IPS-NIHi7 (cell line): ENCODE measurements around the gene GBX2.

Experiments used
- DNase-seq: peaks from one replicate; pipeline ENCODE4 v3.0.0; 2012; ENCODE audit warnings: mixed read lengths; ENCODE audit errors: extremely low spot score

The GBX2 gene

GRCh38 chr2:236156095-236156859, 11.9 kb downstream of the GBX2 start:
- no peak for DNase-seq

DNA sequence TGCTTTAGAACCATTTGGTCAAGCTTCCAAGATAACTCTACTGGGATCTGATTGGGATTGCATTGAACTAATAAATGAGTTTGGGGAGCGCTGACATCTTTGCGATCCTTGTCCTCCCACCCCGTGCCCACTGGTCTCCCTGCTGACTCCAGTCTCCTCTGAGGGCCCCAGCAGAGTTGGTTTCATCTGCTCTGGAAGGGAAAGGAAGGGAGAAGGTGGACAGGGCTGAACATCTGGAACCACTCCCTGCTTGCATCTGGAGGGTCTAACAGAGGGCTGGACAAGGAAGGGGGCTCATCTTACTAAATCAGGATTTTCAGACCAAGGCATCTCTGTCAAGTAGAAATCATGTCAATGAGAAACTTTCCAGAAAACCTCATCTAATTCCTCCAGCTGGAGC, 12.8 kb downstream of the GBX2 start:
- DNase-seq: no peak

GRCh38 chr2:236146436-236146835, 21.8 kb downstream of the GBX2 start:
- no peak for DNase-seq

GRCh38 chr2:236143811-236144210, 24.4 kb downstream of the GBX2 start:
- no peak for DNase-seq

- DNase-seq: peak; percentile 12
Observed at GRCh38 chr2:236141616-236142015, 26.6 kb downstream of the GBX2 start.

DNA sequence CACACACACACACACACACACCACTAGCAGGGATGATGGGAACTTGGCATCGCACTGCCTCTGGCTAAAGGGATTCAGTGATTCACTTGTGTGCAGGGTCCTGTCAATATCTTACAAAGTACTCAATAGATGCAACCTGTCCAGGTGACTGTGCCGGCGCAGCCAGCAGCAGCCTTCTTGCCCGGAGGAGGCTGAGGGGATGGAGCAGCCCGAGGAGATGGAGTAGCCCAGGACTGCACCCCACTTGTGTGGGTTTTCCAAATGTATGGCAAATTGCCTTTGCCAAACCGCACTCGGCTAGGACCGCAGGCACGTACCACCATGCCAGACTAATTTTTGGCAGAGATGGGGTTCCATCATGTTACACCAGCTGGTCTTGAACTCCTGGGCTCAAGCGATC, 31.1 kb downstream of the GBX2 start:
- no peak for DNase-seq

DNA sequence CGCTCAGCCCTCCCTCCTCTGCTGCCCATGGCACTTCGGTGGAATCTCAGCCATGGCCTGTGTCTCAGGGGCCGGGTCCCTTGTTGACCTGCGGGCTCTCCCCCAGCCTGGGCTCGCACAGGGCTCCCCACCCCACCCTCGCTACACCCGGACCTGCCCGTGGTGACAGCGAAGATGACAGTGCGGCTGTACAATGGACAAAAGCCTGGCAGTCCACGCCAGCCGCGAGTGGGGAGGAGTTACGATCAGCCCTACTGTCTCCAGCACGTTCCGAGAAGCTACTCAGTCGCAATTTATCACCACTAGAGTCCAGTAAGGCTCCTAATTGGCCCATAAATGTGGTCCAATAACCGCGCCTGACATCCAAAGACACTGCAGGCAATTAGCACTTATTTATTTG, 31.6 kb downstream of the GBX2 start:
- DNase-seq: no peak

DNA sequence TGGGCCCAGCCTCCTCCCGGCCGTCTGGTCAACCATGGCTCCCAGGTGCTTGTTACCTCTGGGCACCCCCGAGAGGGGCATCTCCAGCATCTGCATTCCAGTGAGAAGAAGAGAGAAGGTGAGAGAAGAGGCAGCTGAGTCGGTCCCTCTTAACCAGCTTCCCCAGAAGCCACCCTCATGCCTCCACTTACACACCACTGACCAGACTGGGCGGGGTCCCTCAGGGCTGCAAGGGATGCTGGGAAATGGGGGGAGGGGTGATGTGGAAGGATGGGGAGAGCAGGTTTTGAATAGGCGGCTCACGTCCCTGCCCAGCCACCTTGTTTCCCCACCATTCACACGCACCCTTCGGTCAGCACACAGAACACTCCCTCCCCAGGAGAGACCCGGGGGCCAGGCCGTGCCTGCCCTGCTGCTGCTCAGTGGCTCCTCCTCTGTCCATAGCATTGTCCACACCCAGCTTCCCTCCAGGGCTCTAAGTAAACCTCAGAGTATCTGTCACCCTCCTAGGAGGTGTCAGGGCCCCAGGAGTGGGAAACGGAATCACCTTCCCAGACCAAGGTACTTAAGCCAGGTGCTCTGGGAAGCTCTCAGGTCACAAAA, 34.7 kb downstream of the GBX2 start:
- DNase-seq: no peak

DNA sequence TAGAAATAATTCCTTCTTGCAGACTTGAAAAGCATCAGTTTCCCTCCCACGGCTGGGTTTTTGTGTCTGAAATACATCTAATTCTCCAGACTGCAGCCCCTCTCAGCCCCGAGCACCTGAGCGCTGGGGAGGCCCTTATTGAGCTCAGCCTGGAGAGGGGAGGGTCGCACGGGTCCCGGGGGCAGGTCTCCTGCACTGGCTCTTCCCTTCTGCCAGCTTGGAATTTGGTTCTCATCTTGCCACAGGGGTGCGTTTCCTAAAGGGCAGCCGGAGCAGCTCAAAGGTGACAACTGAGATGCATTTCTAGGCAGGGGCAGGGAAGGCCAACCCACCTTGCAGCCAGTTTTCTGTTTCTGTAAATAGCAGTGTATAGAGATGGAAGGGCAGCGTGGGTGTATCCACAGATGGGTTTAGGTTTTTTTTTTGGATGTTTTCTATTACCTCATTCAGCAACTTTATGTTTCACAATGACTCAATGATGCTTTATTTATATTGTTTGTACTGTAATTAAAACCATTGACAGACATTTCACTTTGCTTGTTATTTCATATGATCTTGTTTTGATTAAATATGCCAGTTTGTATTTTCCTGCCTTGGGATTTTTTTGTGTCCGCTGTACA, 37.0 kb downstream of the GBX2 start:
- peak; percentile 14 for DNase-seq

DNA sequence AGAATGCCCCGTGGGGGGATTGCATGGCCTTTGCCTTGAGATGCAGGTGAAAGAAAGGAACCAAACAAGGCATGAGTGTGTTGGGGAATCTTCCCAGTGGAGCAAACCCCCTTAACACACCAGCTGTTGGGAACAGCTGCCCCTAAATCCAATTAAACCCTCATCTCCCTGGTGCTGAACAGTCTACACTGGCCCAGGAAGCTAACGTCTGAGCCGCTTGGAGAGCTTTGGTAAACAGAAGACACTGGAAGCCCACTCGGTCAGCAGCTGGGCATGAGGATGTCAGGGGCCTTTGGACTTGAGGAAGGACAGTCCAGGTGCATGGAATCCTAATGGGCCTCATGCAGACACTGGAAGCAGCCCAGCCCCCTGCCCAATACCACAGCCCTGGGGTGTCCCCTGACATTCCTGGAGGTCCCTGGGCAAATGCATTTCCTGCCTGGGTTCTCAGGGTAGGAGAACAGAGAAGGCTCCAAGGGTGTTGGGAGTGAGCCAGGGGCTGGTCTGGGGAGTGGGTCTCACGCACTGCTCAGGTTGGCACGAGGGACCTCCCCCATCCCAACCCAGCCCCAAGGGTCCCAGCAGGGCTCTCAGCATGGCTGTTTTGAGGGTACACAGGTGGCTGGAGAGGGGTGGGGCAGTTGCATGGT, 37.7 kb downstream of the GBX2 start:
- peak; percentile 11 for DNase-seq

GRCh38 chr2:236129935-236130334, 38.3 kb downstream of the GBX2 start:
- no peak for DNase-seq

DNA sequence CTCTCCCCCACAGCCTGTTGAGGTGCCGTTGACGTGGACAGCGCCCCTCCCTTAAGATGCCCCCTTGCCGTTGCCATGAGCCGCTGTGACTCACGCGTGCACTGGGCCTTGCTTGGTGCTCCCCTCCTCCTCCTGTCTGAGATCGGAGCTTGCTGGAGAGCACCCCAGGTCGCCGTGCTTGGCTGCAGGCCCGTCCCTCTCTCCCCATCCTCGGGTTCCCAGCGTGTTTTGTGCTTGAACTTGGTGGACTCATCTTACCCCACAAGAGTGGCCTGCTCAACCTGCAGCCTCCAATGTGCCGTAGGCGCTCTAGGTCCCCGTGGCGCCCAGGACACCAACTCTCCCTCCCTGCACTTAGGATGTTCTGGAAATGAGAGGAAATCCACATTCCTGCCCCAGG, 39.9 kb downstream of the GBX2 start:
- DNase-seq: peak; percentile 15

- peak; percentile 10 for DNase-seq
Observed at GRCh38 chr2:236127010-236127409, 41.2 kb downstream of the GBX2 start.

- no peak for DNase-seq
Observed at GRCh38 chr2:236125541-236125940, 42.6 kb downstream of the GBX2 start.

DNA sequence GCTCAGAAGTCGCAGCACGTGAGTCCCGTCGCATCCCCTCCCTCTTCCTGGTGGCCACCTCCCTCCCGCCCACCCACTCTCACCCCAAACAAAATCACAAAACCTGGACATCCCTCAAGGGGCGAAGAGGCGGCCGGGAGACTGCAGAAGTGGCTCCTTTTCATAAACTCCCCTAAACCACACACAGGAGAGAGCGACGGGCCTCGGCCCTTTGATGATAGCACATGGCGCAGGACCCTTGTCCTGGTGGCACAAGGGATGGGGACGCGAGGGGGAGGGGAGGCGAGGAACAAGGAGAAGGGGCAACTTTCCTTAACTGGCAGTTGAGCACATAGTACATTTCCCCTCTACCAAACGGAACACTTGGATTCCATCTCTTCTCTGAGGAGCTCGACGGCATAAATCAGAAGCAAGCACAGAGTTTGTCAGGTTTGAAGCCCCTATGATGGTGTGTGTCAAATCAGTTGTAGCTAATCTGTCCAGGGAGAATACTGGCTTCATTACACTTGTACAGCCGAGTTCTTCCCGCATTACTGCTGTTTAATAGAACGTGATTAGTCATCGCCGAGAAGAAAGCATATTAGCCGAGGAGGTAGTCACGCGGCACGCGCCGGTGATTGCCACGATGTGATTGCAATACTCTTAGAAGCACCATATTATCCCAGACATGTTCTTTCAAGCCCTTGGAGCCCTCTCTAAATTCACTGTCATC, 43.8 kb downstream of the GBX2 start:
- DNase-seq: no peak

- no peak for DNase-seq
Observed at GRCh38 chr2:236123716-236124115, 44.5 kb downstream of the GBX2 start.

- DNase-seq: no peak
Observed at GRCh38 chr2:236122236-236122635, 46.0 kb downstream of the GBX2 start.

- no peak for DNase-seq
Observed at GRCh38 chr2:236121546-236121945, 46.6 kb downstream of the GBX2 start.

- no peak for DNase-seq
Observed at GRCh38 chr2:236120829-236121228, 47.4 kb downstream of the GBX2 start.

DNA sequence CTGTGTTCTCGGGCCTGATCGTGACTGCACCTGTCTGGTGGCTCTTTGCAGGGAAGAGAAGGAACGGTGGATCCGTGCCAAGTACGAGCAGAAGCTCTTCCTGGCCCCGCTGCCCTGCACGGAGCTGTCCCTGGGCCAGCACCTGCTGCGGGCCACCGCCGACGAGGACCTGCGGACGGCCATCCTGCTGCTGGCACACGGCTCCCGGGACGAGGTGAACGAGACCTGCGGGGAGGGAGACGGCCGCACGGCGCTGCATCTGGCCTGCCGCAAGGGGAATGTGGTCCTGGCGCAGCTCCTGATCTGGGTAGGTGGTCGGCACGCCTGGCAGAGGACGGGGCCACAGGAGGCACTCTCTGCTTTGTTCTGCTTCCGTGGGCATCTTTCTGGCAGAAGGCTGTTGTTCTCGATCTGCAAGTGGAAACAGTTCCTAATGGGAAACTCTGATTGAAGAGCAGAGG, 48.0 kb downstream of the GBX2 start:
- no peak for DNase-seq

GRCh38 chr2:236119476-236119875, 48.7 kb downstream of the GBX2 start:
- no peak for DNase-seq

- DNase-seq: no peak
Observed at GRCh38 chr2:236119003-236119402, 49.2 kb downstream of the GBX2 start.
